T-helper 22 cell (primary cell): ENCODE results near the gene ANKRD49.

Experiments
- DNase-seq: peaks from one replicate; pipeline ENCODE4 v3.0.0-alpha.2; 2020; ENCODE audit warnings: low read depth

ANKRD49 gene

DNA sequence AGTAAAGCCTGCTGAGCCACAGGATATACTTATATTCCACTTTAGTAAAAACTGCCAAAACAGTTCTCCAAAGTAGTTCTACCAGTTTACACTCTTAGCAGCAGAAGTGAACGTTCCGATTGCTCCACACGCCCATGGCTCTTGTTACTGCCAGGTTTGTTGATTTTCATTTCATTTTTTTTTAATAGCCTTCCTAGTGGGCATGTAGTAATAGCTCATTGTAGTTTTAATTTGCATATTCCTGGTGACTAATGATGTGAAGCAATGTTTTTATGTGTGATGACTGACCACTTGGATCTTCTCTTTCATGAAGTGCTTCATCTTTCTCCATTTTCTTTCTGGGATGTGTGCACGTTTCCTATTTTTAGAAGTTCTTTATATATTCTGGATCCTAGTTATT, 13.7 kb downstream of the ANKRD49 start:
- DNase-seq: no peak

DNA sequence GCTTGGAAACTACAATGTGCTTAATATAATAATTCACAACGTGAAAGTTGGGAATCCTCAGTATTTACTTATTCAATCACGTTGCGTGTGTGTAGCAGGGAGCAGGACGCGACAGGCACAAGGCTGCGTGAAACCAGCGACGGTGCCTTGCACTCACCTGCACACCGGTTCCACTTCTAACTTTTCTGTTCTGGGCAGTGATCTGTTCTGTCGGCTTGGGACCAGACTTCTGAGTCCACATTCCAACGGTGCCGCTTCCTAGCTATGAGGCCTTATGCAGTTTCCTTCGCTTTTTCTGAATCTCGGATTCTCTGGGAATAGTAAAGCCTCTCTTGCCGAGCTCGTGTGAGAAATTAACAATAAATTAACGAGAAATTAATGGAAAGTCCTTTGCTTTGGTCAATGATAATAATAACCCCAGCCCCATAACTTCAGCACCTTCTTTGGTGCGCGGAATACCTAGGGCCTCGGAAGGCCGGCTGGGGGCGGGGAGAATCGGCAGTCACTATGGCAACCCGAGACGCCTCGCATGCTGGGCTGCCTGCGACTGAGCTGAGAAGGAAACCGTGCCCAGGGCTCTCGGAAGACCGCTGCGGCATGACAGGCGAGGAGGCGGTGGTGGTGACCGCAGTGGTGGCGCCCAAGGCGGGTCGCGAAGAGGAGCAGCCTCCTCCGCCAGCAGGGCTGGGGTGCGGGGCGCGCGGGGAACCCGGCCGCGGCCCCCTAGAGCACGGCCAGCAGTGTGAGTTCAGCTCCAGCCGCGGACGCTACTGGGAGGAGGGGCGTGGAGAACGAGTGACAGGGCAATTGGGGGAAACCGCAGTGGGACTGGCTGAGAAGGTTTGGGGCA, 18.4 kb downstream of the ANKRD49 start, which contains the start of gene C11orf97:
Gene C11orf97 (plus strand): TSS at position 530 of the 850 bp plus-strand sequence. CDS start 68 bp downstream, at position 598.
- DNase-seq: peak; percentile 3

DNA sequence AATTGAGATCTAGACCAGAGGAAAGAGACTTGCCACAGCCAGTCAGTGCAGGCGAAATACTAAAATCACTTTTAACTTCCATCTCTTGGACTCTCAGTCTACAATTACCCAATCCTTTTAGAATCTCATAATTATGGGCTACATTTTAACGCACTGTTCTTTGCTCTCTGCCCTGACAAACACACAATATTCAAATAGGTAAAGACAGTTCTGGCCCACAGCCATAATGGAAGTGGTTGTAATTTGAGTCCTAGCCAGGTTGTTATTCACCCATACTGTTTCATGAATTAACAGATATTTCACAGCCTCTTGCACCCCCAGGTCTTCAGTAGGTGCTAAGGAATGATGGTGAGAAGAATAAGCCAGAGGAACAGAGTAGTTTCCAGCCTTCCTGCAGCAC, 19.3 kb downstream of the ANKRD49 start:
- DNase-seq: no peak

DNA sequence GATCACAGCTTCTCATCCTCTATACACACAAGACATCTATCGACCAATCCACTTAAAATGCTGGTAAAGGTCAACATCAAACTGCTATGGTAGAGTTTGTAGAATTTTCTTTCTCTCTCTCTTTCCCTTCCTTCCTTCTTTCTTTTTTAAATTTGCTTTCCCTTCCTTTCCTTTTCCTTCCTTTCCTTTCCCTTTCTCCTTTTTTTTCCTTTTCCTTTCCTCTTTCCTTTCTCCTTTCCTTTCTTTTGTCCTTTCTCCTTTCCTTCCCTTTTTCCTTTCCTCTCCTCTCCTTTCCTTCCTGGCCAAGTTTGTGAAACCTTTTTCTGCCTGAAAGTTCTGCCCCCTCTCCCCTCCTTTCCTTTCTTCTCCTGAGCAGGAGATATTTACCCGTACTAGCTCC, 21.6 kb downstream of the ANKRD49 start:
- DNase-seq: no peak

DNA sequence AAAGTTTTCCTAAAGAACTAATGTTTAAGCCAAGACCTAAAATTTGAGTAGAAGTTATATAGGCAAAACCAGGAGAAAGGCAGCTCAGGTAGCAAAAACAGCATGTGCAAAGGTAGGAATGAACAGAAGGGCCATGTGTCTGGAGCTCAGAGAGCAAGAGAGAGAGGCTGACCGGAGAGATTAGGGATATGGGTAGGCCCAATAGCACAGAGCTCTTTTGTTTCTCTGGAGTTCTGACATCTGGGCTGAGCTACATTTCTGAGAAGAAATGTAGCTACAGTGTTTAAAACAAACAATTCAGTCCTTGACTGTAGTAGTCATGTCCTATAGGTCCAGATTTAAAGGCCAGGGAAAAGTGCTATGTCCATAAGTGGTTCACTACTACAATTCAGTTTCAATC, 22.9 kb downstream of the ANKRD49 start:
- DNase-seq: no peak

DNA sequence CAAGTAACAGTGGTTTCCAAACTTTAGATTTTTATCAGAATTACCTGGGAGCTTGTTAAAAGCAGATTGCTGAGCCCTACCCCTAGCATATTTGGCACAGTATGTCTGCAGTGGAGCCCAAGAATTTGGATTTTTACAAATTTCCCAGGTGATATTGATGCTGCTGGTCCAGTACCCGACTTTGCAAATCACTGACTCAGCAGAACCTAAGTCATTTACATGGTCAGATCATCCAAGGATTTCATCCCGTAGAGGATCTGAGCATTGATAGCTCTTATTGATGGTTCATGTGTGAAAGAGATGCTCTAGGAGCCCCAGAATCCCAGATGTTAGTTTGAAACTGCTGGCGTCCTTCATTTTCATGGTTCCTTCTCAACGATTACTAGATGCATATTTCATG, 24.5 kb downstream of the ANKRD49 start:
- no peak for DNase-seq

DNA sequence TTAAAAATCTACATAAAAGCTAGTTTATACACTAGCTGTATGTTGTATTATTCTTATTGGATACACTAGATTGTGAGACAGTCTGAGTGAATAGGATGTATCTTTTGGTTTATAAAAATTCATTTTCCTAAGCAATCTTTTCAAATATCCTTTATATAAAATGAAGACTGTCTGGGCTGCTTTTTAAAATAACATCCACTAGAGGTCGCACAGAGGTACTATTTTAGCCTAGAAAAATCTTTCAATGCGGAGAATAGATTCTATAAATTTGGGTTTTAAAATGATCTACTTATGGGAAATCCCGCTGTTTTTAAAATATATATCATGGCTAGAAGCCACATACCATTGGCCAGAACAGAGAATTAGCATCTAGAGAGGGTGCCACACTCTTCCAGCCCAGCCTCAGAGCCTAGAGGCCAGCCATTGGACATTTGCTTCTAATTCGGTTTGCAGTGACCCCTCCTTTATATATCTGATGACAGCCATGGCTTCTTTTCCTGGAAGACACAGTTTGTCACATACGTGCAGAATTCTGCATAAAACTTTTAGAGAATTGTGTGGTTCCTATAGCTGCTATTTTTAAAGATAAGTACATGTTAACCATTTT, 25.8 kb downstream of the ANKRD49 start:
- no peak for DNase-seq

DNA sequence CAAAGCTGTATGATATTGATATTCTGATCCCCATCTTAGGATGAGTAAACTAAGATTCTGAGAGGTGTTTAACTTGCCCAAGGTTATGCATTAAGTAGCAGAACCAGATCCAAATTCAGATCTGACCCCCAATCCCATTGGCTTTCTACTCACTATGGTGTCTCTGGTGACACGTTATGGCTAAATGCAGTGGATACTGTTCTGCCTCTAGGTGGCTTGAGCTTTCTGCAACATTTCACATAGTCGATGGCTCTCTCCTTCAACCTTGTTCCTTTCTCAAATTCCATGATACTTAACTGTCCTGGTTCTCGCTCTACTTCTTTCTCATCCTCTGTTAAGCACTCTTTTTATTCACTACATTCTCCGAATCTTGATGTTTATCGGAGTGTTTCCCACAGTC, 27.9 kb downstream of the ANKRD49 start:
- DNase-seq: no peak

DNA sequence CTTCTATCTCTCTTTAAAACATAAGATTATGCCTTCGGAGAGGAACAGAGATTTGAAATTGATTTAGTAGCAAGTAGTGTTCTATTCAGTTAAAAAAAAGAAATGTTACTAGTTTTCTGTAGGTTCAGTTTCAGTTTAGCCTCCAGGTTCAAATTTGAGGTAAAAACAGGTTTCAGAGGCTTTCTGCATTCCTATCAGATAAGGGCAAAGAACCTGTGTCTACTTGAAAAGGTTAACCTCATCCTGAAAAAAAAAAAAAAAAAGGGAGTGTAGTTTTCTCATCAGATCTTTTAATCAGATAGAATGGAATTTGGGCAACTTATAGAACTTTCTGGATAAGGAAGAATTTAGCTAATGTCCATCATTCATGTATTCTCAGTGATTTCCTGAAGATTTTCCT, 30.6 kb downstream of the ANKRD49 start:
- DNase-seq: no peak

DNA sequence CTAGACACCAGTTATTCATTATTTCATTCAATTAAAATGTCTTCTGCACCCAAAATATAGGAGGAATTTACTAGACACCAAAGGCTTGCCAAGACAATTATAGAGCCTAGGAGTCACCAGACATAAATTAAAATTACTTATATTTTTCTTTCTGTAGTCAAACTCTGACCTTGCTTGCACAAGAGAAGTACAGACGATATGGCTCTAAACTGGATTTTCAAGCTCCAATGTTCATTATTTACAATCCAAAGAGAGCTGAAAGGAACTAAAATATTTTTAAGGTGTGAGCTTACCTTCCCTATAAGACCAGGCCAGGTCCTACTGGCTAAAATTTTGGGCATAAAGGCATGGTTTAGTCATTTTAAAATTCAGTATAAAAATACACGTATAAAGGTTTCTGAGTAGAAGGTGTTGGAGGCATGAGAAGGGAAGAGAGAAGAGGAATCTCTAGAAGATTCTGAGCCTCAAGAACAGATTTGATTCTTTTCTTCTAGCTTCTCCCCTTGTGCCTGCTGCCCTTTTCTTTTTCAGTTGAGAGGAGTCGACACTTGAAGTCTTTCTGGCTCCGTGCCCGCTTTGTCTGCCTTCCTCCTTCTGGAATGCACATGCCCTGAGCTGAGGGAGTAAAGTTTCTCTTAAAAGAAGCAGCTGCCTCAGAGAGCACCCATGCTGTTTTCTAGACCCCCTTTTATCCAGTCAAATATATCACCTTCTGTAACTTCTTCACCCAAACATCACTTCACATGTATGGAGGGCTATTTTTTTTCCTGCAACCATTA, 32.0 kb downstream of the ANKRD49 start:
- DNase-seq: no peak

DNA sequence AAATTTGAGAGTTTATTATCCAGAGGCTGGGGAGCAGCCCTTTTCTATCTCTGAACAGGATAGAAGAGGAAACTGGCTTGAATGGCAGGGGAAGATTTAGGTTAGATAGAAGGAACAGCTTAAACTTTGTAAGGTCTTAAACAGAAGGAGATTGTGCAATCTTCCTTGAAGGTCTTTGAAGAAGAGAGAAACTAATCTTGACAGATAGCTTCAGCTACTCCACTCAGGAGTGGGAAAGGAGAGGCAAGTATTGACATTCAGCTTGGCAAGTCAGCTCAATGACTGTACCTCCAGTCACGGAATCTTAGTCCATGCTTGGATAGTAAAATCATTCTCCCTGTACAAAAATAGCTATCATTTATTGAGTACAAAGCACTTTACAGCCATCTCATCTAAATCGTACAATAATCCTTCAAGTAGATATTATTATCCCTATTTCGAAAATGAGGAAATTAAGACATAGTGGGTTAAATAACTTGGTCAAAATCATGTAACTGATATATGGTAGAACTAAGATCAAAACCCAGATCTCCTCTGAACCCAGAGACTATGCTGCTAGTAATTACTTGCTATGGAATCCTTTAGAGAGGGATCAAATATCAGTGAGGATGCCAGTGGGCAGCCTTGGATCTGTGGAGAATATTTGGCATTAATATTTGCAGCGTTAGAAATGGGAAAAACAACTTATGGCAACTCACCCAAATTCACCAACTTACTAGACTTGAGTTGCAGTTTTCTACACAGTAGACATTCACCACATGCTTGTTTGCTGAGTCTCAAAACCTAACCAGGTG, 33.1 kb downstream of the ANKRD49 start:
- DNase-seq: no peak

DNA sequence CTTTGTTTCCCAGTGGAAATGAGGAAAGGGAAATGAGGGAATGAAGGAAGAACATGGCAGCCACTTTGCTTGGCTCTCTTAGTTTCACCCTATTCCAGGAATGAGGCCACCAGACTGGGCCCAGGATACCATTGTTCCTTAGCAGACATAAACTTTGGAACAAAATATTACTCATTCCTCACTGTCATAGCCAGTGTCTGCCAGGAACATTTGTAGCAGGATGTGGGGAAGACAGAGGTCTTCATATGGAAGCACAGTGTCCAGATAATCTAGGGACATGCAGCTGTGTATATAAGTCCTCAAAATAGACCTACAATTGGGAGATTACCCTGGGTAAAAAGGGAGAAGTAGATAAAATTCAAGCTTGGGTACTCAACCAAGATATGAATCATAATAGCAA, 34.8 kb downstream of the ANKRD49 start:
- DNase-seq: no peak

DNA sequence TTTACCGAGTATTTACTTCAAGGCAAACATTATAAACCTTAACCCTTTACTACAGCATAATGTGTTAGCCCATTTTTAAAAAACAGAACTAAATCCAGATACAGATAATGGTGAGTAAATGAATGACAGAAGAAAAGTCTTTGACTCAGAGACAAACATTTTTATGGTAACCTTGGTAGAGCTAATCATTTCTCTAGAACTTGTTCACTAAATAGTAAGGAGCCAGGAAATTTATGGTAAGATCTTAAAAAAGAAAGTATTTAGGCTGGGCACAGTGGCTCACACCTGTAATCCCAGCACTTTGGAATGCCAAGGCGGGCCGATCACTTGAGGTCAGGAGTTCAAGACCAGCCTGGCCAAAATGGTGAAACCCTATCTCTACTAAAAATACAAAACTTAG, 38.4 kb downstream of the ANKRD49 start:
- no peak for DNase-seq

DNA sequence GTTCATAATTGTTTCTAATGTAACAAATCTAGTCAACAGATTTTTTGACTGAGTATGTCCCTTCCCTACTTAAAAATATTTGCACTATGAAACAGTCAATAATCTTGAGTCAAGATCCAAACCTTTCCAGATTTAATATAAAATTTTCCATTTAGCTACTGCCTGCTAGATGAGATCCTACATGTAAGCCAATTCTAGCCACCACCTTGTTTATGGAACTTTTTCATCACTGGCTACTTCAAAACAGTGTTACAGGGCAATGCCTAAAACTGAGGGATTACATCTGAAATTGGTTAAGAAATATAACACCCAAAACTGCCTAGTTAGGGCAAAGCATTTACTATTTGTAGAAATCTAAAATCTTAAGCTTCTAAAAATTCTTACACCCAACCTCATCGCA, 39.4 kb downstream of the ANKRD49 start:
- DNase-seq: no peak

DNA sequence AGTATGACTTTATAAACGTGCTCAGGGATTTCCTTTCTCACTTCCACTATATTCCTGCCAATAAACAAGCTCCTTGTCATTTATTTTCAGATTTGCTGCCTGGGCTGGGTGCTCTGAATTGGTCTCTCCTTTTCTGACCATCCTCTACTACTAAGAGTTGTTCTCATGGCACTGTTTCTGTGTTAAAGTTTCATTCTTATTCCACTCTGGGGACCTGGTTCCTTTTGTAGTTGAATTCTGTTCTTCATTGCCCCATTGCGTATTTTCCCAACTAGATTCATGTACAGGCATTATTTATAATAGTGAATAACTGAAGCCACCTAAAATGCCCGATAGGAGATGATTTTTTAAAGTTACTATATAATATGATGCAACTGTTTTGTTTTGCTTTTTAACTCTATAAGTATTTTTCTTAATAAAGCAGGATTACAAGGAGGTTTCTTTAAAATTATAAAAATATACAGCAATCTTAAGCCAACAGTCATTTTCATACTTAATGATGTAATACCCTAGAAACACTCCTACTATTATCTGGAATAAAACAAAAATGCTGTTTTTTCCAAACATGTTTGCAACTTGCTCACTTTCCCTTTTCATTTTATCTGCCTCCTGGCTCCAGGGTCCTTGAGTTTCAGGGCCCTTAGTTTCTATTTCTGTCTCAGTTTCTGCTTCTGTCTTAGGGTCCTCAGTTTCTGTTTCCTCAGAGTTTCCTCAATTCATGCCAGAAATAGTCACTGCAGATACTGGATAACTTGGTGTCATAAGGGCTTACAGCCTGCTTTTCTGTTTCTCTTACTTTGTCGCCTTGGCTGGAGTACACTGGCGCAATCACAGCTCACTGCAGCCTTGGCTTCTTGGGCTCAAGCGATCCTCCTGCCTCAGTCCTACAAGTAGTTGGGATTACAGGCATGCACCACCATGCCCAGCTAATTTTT, 40.2 kb downstream of the ANKRD49 start:
- no peak for DNase-seq

DNA sequence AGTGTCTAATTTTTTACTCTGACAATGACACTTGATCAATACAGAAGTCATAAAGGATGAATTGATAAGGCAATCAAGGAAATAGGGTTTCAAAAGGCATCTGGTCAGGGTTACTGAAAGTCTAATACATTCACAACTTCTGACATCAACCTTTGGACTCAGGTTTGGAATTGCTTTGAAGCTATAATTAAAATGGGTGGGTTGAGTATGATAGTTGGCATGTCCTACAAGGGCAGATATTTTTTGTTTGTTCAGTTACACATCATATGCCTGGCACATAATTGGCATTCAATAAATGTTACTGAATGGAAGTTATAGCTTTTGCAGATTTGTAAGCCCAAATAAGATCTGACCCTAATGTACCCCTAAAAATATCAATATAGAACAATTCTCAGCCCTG, 42.6 kb downstream of the ANKRD49 start:
- DNase-seq: no peak

DNA sequence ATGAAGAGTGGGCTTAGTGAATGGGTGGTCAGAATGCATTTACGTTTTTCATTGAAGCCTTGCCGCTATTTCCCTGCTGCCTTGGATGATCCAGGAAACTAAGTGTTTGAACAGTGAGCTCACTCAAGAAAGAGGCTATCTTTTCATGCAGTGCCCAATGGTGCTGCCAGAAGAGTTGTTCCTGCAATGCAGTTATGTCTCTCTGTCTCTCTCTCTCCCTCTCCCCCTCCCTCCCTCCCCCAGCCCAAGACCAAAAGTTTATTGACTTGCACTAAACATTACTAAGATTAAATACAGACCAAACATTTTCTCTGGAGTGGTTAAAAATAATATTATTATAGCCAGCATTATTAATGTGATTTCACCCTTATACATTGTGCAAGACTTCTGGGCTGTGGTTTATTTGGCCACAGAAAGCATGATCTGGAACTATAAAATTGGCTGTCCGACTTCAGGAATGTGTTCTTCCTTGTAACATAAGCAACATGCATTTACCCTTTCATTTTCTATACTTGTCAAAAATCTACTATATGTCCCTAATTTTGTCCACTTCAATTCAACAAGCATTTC, 43.3 kb downstream of the ANKRD49 start:
- no peak for DNase-seq

DNA sequence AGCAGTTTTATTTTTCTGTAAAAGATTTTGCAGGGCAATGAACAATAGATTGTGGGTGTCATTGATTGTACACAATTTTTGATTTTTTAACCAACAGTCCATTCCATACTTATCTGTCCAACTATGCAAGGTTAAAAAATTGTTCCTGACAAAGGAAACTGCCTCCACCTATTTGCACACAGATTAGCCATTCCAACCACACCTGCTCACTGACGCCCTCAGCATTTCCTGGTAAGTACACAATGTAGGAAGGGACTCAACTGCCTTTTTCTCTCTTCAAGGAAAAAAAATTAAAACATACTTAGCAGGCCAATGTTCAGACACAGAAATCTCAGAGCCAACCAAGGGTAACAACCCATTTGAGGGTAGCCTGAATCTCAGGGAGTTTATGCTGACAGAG, 45.6 kb downstream of the ANKRD49 start:
- DNase-seq: no peak

DNA sequence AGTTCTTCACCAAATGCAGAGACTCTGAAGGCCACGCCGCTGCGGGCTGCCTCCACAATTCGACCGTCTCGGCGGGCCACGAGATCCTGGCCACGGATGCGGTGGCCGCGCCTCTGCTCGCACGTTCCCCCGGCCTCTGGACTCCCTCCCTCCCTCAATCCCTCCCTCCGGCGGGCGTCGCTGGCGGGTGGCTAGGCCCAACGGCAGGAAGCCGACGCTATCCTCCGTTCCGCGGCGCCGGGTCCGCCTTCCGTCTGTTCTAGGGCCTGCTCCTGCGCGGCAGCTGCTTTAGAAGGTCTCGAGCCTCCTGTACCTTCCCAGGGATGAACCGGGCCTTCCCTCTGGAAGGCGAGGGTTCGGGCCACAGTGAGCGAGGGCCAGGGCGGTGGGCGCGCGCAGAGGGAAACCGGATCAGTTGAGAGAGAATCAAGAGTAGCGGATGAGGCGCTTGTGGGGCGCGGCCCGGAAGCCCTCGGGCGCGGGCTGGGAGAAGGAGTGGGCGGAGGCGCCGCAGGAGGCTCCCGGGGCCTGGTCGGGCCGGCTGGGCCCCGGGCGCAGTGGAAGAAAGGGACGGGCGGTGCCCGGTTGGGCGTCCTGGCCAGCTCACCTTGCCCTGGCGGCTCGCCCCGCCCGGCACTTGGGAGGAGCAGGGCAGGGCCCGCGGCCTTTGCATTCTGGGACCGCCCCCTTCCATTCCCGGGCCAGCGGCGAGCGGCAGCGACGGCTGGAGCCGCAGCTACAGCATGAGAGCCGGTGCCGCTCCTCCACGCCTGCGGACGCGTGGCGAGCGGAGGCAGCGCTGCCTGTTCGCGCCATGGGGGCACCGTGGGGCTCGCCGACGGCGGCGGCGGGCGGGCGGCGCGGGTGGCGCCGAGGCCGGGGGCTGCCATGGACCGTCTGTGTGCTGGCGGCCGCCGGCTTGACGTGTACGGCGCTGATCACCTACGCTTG, 50.2 kb downstream of the ANKRD49 start, which contains the start of gene FUT4:
Gene FUT4 (plus strand): TSS at position 227 of the 951 bp plus-strand sequence. CDS start 213 bp downstream, at position 440.
- peak; percentile 55 for DNase-seq
